ENCODE measurements around the gene NLK. TPM values are rescaled to one million over a fixed set of nuclear protein-coding genes. Genes with fewer than 3 reads are reported as not detected.

NLK gene
- total and polyA plus RNA-seq, 8 donors = 18.8 to 21.3 (median 20.1) TPM

DNA sequence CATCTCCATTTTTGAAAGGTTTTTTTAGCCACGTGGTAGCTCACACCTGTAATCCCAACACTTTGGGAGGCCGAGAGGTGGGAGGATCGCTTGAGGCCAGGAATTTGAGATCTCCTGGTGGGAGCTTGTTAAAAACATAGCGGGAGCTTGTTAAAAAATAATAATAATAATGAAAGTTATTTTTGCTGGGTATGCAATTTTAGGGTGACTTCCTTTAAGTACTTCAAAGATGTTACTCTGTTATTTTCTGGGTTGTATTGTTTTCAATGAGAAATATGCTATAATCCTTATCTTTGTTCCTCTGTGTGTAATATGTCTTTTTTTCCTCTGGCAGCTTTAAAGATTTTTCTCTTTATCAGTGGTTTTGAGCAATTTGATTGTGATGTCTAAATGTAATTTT, 48.1 kb downstream of the NLK start:
- no peak for DNase-seq

DNA sequence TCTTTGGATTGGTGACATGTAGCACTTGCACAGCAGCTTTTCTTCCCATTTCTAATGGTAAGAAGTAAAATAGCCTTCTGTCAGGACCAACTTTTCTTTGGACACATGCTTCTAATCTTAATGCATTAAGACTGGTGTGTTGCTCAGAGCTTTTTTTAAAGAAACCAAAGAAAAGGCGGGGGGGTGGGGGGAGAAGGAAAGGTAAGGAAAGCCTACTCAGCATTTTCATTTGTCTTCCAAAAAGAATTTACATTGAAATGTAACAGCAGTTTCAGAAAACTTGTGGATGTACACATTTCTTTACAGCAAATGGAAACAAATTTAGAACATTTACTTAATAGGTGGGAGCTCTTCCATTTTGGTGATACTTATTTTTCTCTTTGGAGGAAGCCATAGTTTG, 49.6 kb downstream of the NLK start:
- ATAC-seq = no peak
- no peak for DNase-seq
- Histone ChIP-seq H3K4me3 (no peak overlapping the region), H3K27ac (no peak overlapping the region), H3K4me1 (no peaks in the 10 kb centered on the region), H3K36me3 (no peaks in the 10 kb centered on the region), H3K9me3 (no peaks in the 10 kb centered on the region), H3K27me3 (no peaks in the 10 kb centered on the region)
- intact Hi-C loops (cut with DNase I) = no loop called here
- TF ChIP-seq, protein P1, sequence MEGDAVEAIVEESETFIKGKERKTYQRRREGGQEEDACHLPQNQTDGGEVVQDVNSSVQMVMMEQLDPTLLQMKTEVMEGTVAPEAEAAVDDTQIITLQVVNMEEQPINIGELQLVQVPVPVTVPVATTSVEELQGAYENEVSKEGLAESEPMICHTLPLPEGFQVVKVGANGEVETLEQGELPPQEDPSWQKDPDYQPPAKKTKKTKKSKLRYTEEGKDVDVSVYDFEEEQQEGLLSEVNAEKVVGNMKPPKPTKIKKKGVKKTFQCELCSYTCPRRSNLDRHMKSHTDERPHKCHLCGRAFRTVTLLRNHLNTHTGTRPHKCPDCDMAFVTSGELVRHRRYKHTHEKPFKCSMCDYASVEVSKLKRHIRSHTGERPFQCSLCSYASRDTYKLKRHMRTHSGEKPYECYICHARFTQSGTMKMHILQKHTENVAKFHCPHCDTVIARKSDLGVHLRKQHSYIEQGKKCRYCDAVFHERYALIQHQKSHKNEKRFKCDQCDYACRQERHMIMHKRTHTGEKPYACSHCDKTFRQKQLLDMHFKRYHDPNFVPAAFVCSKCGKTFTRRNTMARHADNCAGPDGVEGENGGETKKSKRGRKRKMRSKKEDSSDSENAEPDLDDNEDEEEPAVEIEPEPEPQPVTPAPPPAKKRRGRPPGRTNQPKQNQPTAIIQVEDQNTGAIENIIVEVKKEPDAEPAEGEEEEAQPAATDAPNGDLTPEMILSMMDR (IDR thresholded peaks at IDR 0.05) = no peak

More for the DNA sequence above, 48.1 kb downstream of the NLK start:
- H3K27ac ChIP-seq = no peak overlapping the region
- H3K27me3 ChIP-seq = no peaks in the 10 kb centered on the region
- intact Hi-C loops (cut with DNase I) = no loop called here
- ATAC-seq = no peak
- H3K9me3 ChIP-seq = no peaks in the 10 kb centered on the region
- no peaks in the 10 kb centered on the region for H3K36me3 ChIP-seq
- TF ChIP-seq, protein P1 (IDR thresholded peaks at IDR 0.05) = no peak
- H3K4me1 ChIP-seq = no peaks in the 10 kb centered on the region
- H3K4me3 ChIP-seq = no peak overlapping the region

DNA sequence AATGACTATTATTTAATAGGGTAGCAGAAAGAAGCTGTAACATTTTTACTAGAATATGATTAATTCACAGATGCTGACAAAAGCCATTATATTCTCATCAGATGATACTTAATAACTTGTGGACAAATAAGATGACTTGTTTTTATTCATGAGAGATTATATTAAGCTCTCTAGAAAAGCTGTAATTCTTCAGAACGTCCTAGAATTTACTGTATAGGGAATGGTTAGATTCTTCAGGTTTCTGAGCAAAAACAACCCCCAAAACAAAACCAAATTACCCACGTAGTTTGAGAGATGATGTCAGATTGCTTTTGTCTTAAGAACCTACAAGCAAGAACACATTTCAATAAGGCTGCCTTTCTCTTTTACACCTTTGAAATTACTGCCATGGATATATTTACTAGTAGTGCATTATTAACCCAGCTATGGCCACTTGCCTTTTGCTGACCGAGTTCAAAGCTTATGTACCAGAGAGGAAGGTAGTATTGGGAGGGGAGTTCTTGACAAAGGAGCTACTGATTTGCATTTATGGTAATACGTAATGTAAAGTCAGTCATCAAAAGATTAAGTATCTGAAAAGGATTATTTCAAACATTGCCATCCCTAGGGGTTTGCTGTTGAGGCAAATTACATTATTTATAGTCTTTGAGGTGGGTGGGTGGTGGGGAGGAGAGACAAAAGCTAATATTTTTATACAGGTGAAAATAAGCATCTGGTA, 51.7 kb downstream of the NLK start:
- Histone ChIP-seq H3K36me3 (no peaks in the 10 kb centered on the region), H3K4me1 (peaks cover 0 to 3% of the 10 kb centered on the region in 2 donors), H3K9me3 (no peaks in the 10 kb centered on the region), H3K27me3 (no peaks in the 10 kb centered on the region), H3K27ac (no peak overlapping the region), H3K4me3 (no peak overlapping the region)
- TF ChIP-seq, protein P1 (IDR thresholded peaks at IDR 0.05) = no peak
- ATAC-seq (no peak), DNase-seq (no peak)
- intact Hi-C loops (cut with DNase I) = no loop called here

DNA sequence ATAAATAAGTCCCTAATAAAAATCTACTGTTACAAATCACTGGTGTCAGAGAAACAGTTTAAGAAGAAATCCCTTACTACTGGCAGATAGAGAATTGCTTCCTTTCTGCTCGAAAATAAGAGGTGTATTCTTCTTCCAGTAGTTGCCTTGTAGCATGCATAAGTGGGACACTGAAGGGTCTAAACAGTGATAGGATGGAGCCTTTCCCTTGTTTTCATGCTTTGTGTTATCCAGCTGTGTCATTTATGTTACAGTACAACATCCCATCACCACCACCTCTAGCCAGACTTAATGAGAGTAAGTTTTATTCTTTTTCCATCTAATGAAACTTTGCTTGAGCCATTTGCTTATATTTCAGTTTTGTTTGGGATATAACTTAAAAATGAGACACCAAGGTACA, 54.3 kb downstream of the NLK start:
- Histone ChIP-seq H3K4me3 (no peak overlapping the region), H3K27ac (no peak overlapping the region), H3K27me3 (no peaks in the 10 kb centered on the region), H3K4me1 (peaks cover 0 to 3% of the 10 kb centered on the region in 2 donors), H3K9me3 (no peaks in the 10 kb centered on the region), H3K36me3 (no peaks in the 10 kb centered on the region)
- ATAC-seq (no peak), DNase-seq (no peak)
- TF ChIP-seq, protein P1 (IDR thresholded peaks at IDR 0.05) = no peak
- intact Hi-C loops (cut with DNase I) = no loop called here

DNA sequence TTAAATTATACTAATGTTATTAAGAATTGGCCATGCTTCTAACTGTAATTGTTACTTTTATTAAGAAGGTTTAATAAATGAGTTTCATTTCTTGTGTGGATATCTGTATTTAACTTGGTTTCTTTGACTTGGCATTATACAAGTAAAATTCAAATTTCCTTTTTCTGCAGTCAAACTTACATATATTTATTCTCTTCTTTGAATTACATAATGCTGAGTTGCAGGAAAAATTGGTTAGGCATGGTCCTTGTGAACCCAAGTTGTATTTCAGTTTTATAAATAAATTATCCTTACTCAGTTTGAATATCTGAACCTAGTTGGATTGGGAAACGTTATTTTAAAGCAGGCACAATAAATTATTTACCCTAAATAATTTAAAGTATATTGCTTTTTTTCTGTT, 54.8 kb downstream of the NLK start:
- Histone ChIP-seq H3K27ac (no peak overlapping the region), H3K4me1 (peaks cover 0 to 3% of the 10 kb centered on the region in 2 donors), H3K36me3 (no peaks in the 10 kb centered on the region), H3K9me3 (no peaks in the 10 kb centered on the region), H3K27me3 (no peaks in the 10 kb centered on the region), H3K4me3 (no peak overlapping the region)
- ATAC-seq (no peak), DNase-seq (no peak)
- TF ChIP-seq, protein P1 (IDR thresholded peaks at IDR 0.05) = no peak
- intact Hi-C loops (cut with DNase I) = no loop called here

Data from left lung (tissue), 10 donors.